PC-3 (cell line): ENCODE data around the gene TJAP1. TPM values are rescaled to one million over a fixed set of nuclear protein-coding genes. Genes with fewer than 3 reads are reported as not detected.

ENCODE experiments used
- ATAC-seq: fragments of 200-7000 bp; cut with Tn5 transposase; 2 replicates; pipeline ENCODE4 v1.9.1; 2020; ENCODE audit warnings: mild to moderate bottlenecking, moderate library complexity
- BruUV-seq: library from RNA; stranded (reverse); fragments of 400-500 nt; replicated peaks from 2 replicates; lab custom pipeline; 2021; lab: Mats Ljungman, UMichigan
- CTCF ChIA-PET: fragments of 300-600 bp; sonication (Branson Sonifier 250); formaldehyde crosslinking; loops from one replicate; lab custom pipeline; 2022; ENCODE audit warnings: antibody characterized with exemption; lab: Charles Lee
- POLR2A ChIA-PET: fragments of 300-600 bp; sonication (Branson Sonifier 250); formaldehyde crosslinking; loops from one replicate; lab custom pipeline; 2022; ENCODE audit warnings: antibody characterized with exemption; ENCODE audit not compliant: unreplicated experiment; lab: Charles Lee
- DNase-seq: peaks from one replicate; pipeline ENCODE4 v3.0.0-alpha.2; 2015
- H2AFZ ChIP-seq: fragments of 300-600 bp; sonication (generic); 2 replicates; pipeline ENCODE4 v1.6.0; 2016; ENCODE audit warnings: antibody characterized with exemption, low read length
- H3F3A ChIP-seq: fragments of 300-600 bp; sonication (generic); one replicate; pipeline ENCODE4 v1.6.0; 2017; ENCODE audit warnings: antibody characterized with exemption, low read length, control low read depth, mild to moderate bottlenecking; ENCODE audit not compliant: unreplicated experiment
- H3K27ac ChIP-seq: fragments of 300-600 bp; sonication (generic); 2 replicates; pipeline ENCODE4 v1.5.1; 2016; ENCODE audit warnings: mild to moderate bottlenecking, low read length
- H3K27me3 ChIP-seq: fragments of 300-600 bp; sonication (generic); 2 replicates; pipeline ENCODE4 v1.6.1; 2016; ENCODE audit warnings: low read length, mixed read lengths
- H3K36me3 ChIP-seq: fragments of 300-600 bp; sonication (generic); 2 replicates; pipeline ENCODE4 v1.6.1; 2016; ENCODE audit warnings: low read depth, mixed run types, low read length, mixed read lengths
- H3K4me1 ChIP-seq: fragments of 300-600 bp; sonication (generic); 2 replicates; pipeline ENCODE4 v1.5.1; 2016; ENCODE audit warnings: low read length; ENCODE audit not compliant: insufficient read depth
- H3K4me2 ChIP-seq: fragments of 300-600 bp; sonication (generic); 2 replicates; pipeline ENCODE4 v1.6.0; 2016; ENCODE audit warnings: low read length
- H3K4me3 ChIP-seq: fragments of 300-600 bp; sonication (generic); 2 replicates; pipeline ENCODE4 v1.5.1; 2016; ENCODE audit warnings: mild to moderate bottlenecking, low read length, mixed read lengths
- H3K79me2 ChIP-seq: fragments of 300-600 bp; sonication (generic); 2 replicates; pipeline ENCODE4 v1.6.1; 2017; ENCODE audit warnings: low read length, mixed read lengths
- H3K9ac ChIP-seq: fragments of 300-600 bp; sonication (generic); 2 replicates; pipeline ENCODE4 v1.6.0; 2016; ENCODE audit warnings: mild to moderate bottlenecking, low read length
- H3K9me2 ChIP-seq: fragments of 300-600 bp; sonication (generic); replicated peaks from 2 replicates; pipeline ENCODE4 v1.6.1; 2016; ENCODE audit warnings: mixed run types, low read length, mixed read lengths
- H3K9me3 ChIP-seq: fragments of 300-600 bp; sonication (generic); 2 replicates; pipeline ENCODE4 v1.6.1; 2016; ENCODE audit warnings: low read length, mixed read lengths
- H4K20me1 ChIP-seq: fragments of 300-600 bp; sonication (generic); 2 replicates; pipeline ENCODE4 v1.6.1; 2016; ENCODE audit warnings: low read length, mixed read lengths
- CTCF ChIP-seq: fragments of 300-600 bp; sonication (generic); conservative IDR thresholded peaks from 2 replicates; pipeline ENCODE4 v1.5.1; 2017; ENCODE audit warnings: antibody characterized with exemption, low read depth, mild to moderate bottlenecking, low read length
- EZH2 ChIP-seq: fragments of 300-600 bp; sonication (generic); IDR thresholded peaks from one replicate; pipeline ENCODE4 v1.6.1; 2017; ENCODE audit warnings: antibody characterized with exemption, mild to moderate bottlenecking, low read length; ENCODE audit not compliant: unreplicated experiment
- EZH2phosphoT487 ChIP-seq: fragments of 300-600 bp; sonication (generic); IDR thresholded peaks from 2 replicates; pipeline ENCODE4 v1.6.1; 2018; ENCODE audit warnings: mild to moderate bottlenecking, antibody characterized with exemption, low read length, borderline replicate concordance
- intact Hi-C: fragments of 100-400 bp; cut with micrococcal nuclease; formaldehyde crosslinking; loops from 2 replicates; pipeline ENCODE4 v1.9.0; 2023
- total RNA-seq: library from RNA; depleted of rRNA; stranded (reverse); fragments of >200 nt; gene quantifications from 2 replicates; pipeline ENCODE4 v1.2.3, GENCODE V29; 2014

The TJAP1 gene
- total RNA-seq, 1 experiment from 2014 or later, result 28.5 TPM

- Histone ChIP-seq H3K27me3 (no peaks in the 10 kb centered on the region), H3F3A (no peaks in the 10 kb centered on the region), H3K4me1 (no peaks in the 10 kb centered on the region), H3K4me2 (no peak overlapping the region), H4K20me1 (no peaks in the 10 kb centered on the region), H3K27ac (no peak overlapping the region), H3K9me3 (no peaks in the 10 kb centered on the region), H3K79me2 (no peaks in the 10 kb centered on the region), H3K36me3 (peaks cover 9% of the 10 kb centered on the region; the same call in 1 of the 2 replicates), H2AFZ (no peak overlapping the region), H3K9me2 (no peaks in the 10 kb centered on the region), H3K4me3 (no peak overlapping the region), H3K9ac (no peak overlapping the region)
- POLR2A ChIA-PET, result no interaction called here
- no peak for TF ChIP-seq EZH2phosphoT487
- no peak for TF ChIP-seq EZH2
- TF ChIP-seq CTCF, result no peak
- intact Hi-C loops, result no loop called here
- CTCF ChIA-PET, result no interaction called here
- DNase-seq, result no peak
- ATAC-seq, result no peak
- BruUV-seq, result no TSS peak
These were observed 32.8 kb upstream of the TJAP1 start for GRCh38 chr6:43444582-43444981.

- Histone ChIP-seq H3K27me3 (no peaks in the 10 kb centered on the region), H3K36me3 (peaks cover 9% of the 10 kb centered on the region; the same call in 1 of the 2 replicates), H3K27ac (no peak overlapping the region), H3K9me3 (no peaks in the 10 kb centered on the region), H3K79me2 (no peaks in the 10 kb centered on the region), H3K4me2 (no peak overlapping the region), H2AFZ (no peak overlapping the region), H3K9me2 (no peaks in the 10 kb centered on the region), H3K4me1 (no peaks in the 10 kb centered on the region), H3K9ac (no peak overlapping the region), H3F3A (no peaks in the 10 kb centered on the region), H4K20me1 (no peaks in the 10 kb centered on the region), H3K4me3 (no peak overlapping the region)
- BruUV-seq, result no TSS peak
- DNase-seq (no peak), ATAC-seq (no peak)
- POLR2A ChIA-PET, result no interaction called here
- TF ChIP-seq EZH2phosphoT487 (no peak), CTCF (no peak), EZH2 (no peak)
- intact Hi-C loops, result no loop called here
- CTCF ChIA-PET, result no interaction called here
These were observed 31.8 kb upstream of the TJAP1 start for GRCh38 chr6:43445576-43445975.

- no peaks in the 10 kb centered on the region for H3K9me2 ChIP-seq
- 0 out of 2 replicates have a peak, but pooled peaks cover 5% of the 10 kb centered on the region for H3K36me3 ChIP-seq
- H3K4me3 ChIP-seq, result no peak overlapping the region
- H3K9ac ChIP-seq, result no peak overlapping the region
- H3K79me2 ChIP-seq, result no peaks in the 10 kb centered on the region
- intact Hi-C loops, result no loop called here
- H3K27me3 ChIP-seq, result no peaks in the 10 kb centered on the region
- H3K4me1 ChIP-seq, result no peaks in the 10 kb centered on the region
- no TSS peak for BruUV-seq
- DNase-seq (no peak), ATAC-seq (no peak)
- no peaks in the 10 kb centered on the region for H3F3A ChIP-seq
- H3K27ac ChIP-seq, result no peak overlapping the region
- POLR2A ChIA-PET, result no interaction called here
- no peaks in the 10 kb centered on the region for H4K20me1 ChIP-seq
- no peaks in the 10 kb centered on the region for H3K9me3 ChIP-seq
- H3K4me2 ChIP-seq, result no peak overlapping the region
- TF ChIP-seq CTCF, result no peak
- TF ChIP-seq EZH2phosphoT487, result no peak
- no peak for TF ChIP-seq EZH2
- no peak overlapping the region for H2AFZ ChIP-seq
- CTCF ChIA-PET, result no interaction called here
These were observed 29.8 kb upstream of the TJAP1 start for GRCh38 chr6:43447604-43448003.
